DND-41 (cell line): ENCODE data around the gene WDFY4.

Experiments used
- ATAC-seq: fragments of 200-7000 bp; cut with Tn5 transposase; 3 replicates; pipeline ENCODE4 v1.9.1; 2021; ENCODE audit warnings: low read depth; ENCODE audit not compliant: insufficient read depth
- DNase-seq: peaks from one replicate; pipeline ENCODE4 v3.0.0-alpha.2; 2020
- H2AFZ ChIP-seq: 2 replicates; pipeline ENCODE4 v1.6.0; 2012; ENCODE audit warnings: low read depth, low read length
- H3K27ac ChIP-seq: 2 replicates; pipeline ENCODE4 v1.5.1; 2012; ENCODE audit warnings: low read length, inconsistent platforms
- H3K27me3 ChIP-seq: fragments of 200-600 bp; sonication (generic); 2 replicates; pipeline ENCODE4 v1.6.0; 2012; ENCODE audit warnings: low read length, mild to moderate bottlenecking, inconsistent platforms; ENCODE audit not compliant: insufficient read depth, poor library complexity
- H3K36me3 ChIP-seq: 2 replicates; pipeline ENCODE4 v1.5.1; 2012; ENCODE audit warnings: low read length, inconsistent platforms; ENCODE audit not compliant: insufficient read depth
- H3K4me1 ChIP-seq: 2 replicates; pipeline ENCODE4 v1.5.1; 2012; ENCODE audit warnings: mild to moderate bottlenecking, low read length; ENCODE audit not compliant: insufficient read depth
- H3K4me2 ChIP-seq: 2 replicates; pipeline ENCODE4 v1.6.0; 2012; ENCODE audit warnings: mild to moderate bottlenecking, moderate library complexity, low read length, inconsistent platforms; ENCODE audit not compliant: insufficient read depth
- H3K4me3 ChIP-seq, 2 experiments: fragments of 200-600 bp in 1 of 2; shearing (Covaris generic) in 1 of 2; 2 replicates each; pipeline ENCODE4 v1.5.1; 2012 to 2016; ENCODE audit warnings: inconsistent platforms in 2 of 2, low read length in 2 of 2, mild to moderate bottlenecking in 2 of 2, low read depth in 1 of 2, moderate library complexity in 1 of 2
- H3K79me2 ChIP-seq: 2 replicates; pipeline ENCODE4 v1.6.0; 2012; ENCODE audit warnings: low read length, inconsistent platforms; ENCODE audit not compliant: insufficient read depth
- H3K9ac ChIP-seq: 2 replicates; pipeline ENCODE4 v1.6.0; 2012; ENCODE audit warnings: low read depth, mild to moderate bottlenecking, inconsistent platforms, low read length, moderate library complexity
- H3K9me3 ChIP-seq: 2 replicates; pipeline ENCODE4 v1.5.1; 2012; ENCODE audit warnings: low read length, moderate library complexity, mild to moderate bottlenecking, inconsistent platforms; ENCODE audit not compliant: insufficient read depth, severe bottlenecking
- H4K20me1 ChIP-seq: 2 replicates; pipeline ENCODE4 v1.6.0; 2012; ENCODE audit warnings: low read length; ENCODE audit not compliant: insufficient read depth
- CTCF ChIP-seq: IDR thresholded peaks from 2 replicates; pipeline ENCODE4 v1.5.1; 2012; ENCODE audit warnings: borderline replicate concordance, low read length, moderate library complexity, mild to moderate bottlenecking; ENCODE audit not compliant: poor library complexity, severe bottlenecking; ENCODE audit errors: extremely low read depth
- EZH2 ChIP-seq: IDR thresholded peaks from 3 replicates; pipeline ENCODE4 v1.6.1; 2012; ENCODE audit warnings: borderline replicate concordance, low read depth, mild to moderate bottlenecking, moderate library complexity, low read length, inconsistent platforms; ENCODE audit not compliant: severe bottlenecking

The WDFY4 gene

GRCh38 chr10:48902096-48902495 is 217.4 kb downstream of the WDFY4 start:
- no peak for DNase-seq
- no peak overlapping the region for H3K4me3 ChIP-seq
- no peak overlapping the region for H2AFZ ChIP-seq
- no peaks in the 10 kb centered on the region for H3K27me3 ChIP-seq
- no peak overlapping the region for H3K4me2 ChIP-seq
- H3K4me1 ChIP-seq: no peaks in the 10 kb centered on the region
- H3K79me2 ChIP-seq: no peaks in the 10 kb centered on the region
- no peak for TF ChIP-seq EZH2
- no peak for TF ChIP-seq CTCF
- H3K27ac ChIP-seq: no peak overlapping the region
- H3K9me3 ChIP-seq: no peaks in the 10 kb centered on the region
- H3K9ac ChIP-seq: no peak overlapping the region
- no peaks in the 10 kb centered on the region for H3K36me3 ChIP-seq
- no peak for ATAC-seq
- no peaks in the 10 kb centered on the region for H4K20me1 ChIP-seq

- Histone ChIP-seq H3K36me3 (no peaks in the 10 kb centered on the region), H2AFZ (no peak overlapping the region), H3K9ac (no peak overlapping the region), H3K27me3 (no peaks in the 10 kb centered on the region), H3K27ac (no peak overlapping the region), H4K20me1 (no peaks in the 10 kb centered on the region), H3K9me3 (no peaks in the 10 kb centered on the region), H3K4me2 (no peak overlapping the region), H3K79me2 (no peaks in the 10 kb centered on the region), H3K4me3 (no peak overlapping the region), H3K4me1 (no peaks in the 10 kb centered on the region)
- no peak for ATAC-seq
- no peak for DNase-seq
- no peak for TF ChIP-seq CTCF
- no peak for TF ChIP-seq EZH2
Measured at GRCh38 chr10:48903151-48903550, 218.5 kb downstream of the WDFY4 start.

GRCh38 chr10:48904861-48905260 is 220.2 kb downstream of the WDFY4 start:
- H3K27ac ChIP-seq: no peak overlapping the region
- no peaks in the 10 kb centered on the region for H3K9me3 ChIP-seq
- no peaks in the 10 kb centered on the region for H3K4me1 ChIP-seq
- H3K4me2 ChIP-seq: no peak overlapping the region
- H3K4me3 ChIP-seq: no peak overlapping the region
- no peak overlapping the region for H3K9ac ChIP-seq
- no peak overlapping the region for H2AFZ ChIP-seq
- no peak for TF ChIP-seq CTCF
- no peaks in the 10 kb centered on the region for H3K27me3 ChIP-seq
- no peak for ATAC-seq
- H3K79me2 ChIP-seq: no peaks in the 10 kb centered on the region
- H4K20me1 ChIP-seq: no peaks in the 10 kb centered on the region
- no peak for DNase-seq
- no peaks in the 10 kb centered on the region for H3K36me3 ChIP-seq

- TF ChIP-seq EZH2 (no peak), CTCF (no peak)
- no peak overlapping the region for H3K9ac ChIP-seq
Measured at GRCh38 chr10:48905311-48905710, 220.6 kb downstream of the WDFY4 start.

More at GRCh38 chr10:48905311-48905710, 220.6 kb downstream of the WDFY4 start:
- H4K20me1 ChIP-seq: no peaks in the 10 kb centered on the region
- H3K4me1 ChIP-seq: no peaks in the 10 kb centered on the region
- H3K27me3 ChIP-seq: no peaks in the 10 kb centered on the region
- no peaks in the 10 kb centered on the region for H3K36me3 ChIP-seq
- DNase-seq (no peak), ATAC-seq (no peak)
- no peak overlapping the region for H3K4me3 ChIP-seq
- H3K27ac ChIP-seq: no peak overlapping the region
- no peak overlapping the region for H3K4me2 ChIP-seq
- H2AFZ ChIP-seq: no peak overlapping the region
- H3K79me2 ChIP-seq: no peaks in the 10 kb centered on the region
- H3K9me3 ChIP-seq: no peaks in the 10 kb centered on the region
